Measurements from ENCODE around the gene RBBP8NL.
A peak's percentile ranks its signal among the peaks of the same experiment; 100 is the strongest.

Gene RBBP8NL

GRCh38 chr20:62407221-62407992, 19.9 kb downstream of the RBBP8NL start, which contains the start of gene CABLES2:
CABLES2 (minus strand) TSS chr20:62407285; CDS start chr20:62407276, 9 bp downstream.
- DNase-seq (ENCODE audit: low read depth, low spot score): peak; percentile 98

- no peak for DNase-seq (ENCODE audit: low read depth, low spot score)
These were observed 20.6 kb downstream of the RBBP8NL start for GRCh38 chr20:62406635-62407176.

- no peak for DNase-seq (ENCODE audit: low read depth, low spot score)
These were observed 21.3 kb downstream of the RBBP8NL start for GRCh38 chr20:62405981-62406513.

- peak; percentile 74 for DNase-seq (ENCODE audit: low read depth, low spot score)
These were observed 22.0 kb downstream of the RBBP8NL start for GRCh38 chr20:62405108-62405980.

- DNase-seq (ENCODE audit: low read depth, low spot score): no peak
These were observed 22.6 kb downstream of the RBBP8NL start for GRCh38 chr20:62404761-62405107.

GRCh38 chr20:62404112-62404665, 23.1 kb downstream of the RBBP8NL start:
- DNase-seq (ENCODE audit: low read depth, low spot score): no peak

- no peak for DNase-seq (ENCODE audit: low read depth, low spot score)
These were observed 24.0 kb downstream of the RBBP8NL start for GRCh38 chr20:62403331-62403730.

GRCh38 chr20:62402456-62403150, 24.7 kb downstream of the RBBP8NL start:
- DNase-seq (ENCODE audit: low read depth, low spot score): no peak

- DNase-seq (ENCODE audit: low read depth, low spot score): no peak
These were observed 26.0 kb downstream of the RBBP8NL start for GRCh38 chr20:62401331-62401779.

- no peak for DNase-seq (ENCODE audit: low read depth, low spot score)
These were observed 26.8 kb downstream of the RBBP8NL start for GRCh38 chr20:62400541-62400940.

GRCh38 chr20:62400021-62400420, 27.3 kb downstream of the RBBP8NL start:
- DNase-seq (ENCODE audit: low read depth, low spot score): no peak

- no peak for DNase-seq (ENCODE audit: low read depth, low spot score)
These were observed 29.1 kb downstream of the RBBP8NL start for GRCh38 chr20:62398120-62398821.

- DNase-seq (ENCODE audit: low read depth, low spot score): no peak
These were observed 30.7 kb downstream of the RBBP8NL start for GRCh38 chr20:62396367-62397239.

- DNase-seq (ENCODE audit: low read depth, low spot score): no peak
These were observed 31.8 kb downstream of the RBBP8NL start for GRCh38 chr20:62395311-62396242.

GRCh38 chr20:62394248-62395245, 32.8 kb downstream of the RBBP8NL start:
- DNase-seq (ENCODE audit: low read depth, low spot score): no peak

- no peak for DNase-seq (ENCODE audit: low read depth, low spot score)
These were observed 33.5 kb downstream of the RBBP8NL start for GRCh38 chr20:62393830-62394229.

- DNase-seq (ENCODE audit: low read depth, low spot score): no peak
These were observed 34.0 kb downstream of the RBBP8NL start for GRCh38 chr20:62393335-62393665.

Measured in astrocyte of the hippocampus (primary cell).